ENCODE results near the gene MYRIP. TPM values are rescaled to one million over a fixed set of nuclear protein-coding genes. Genes with fewer than 3 reads are reported as not detected.

MYRIP gene
- total RNA-seq, 2 donors from 2014 or later: 6.3 to 8.7 TPM

GRCh38 chr3:40055956-40056355, 246.5 kb downstream of the MYRIP start:
- no peak for DNase-seq
- H3K9ac ChIP-seq (ENCODE audit: low read depth in 2 of 2, low read length in 2 of 2): no peak overlapping the region
- TF ChIP-seq CTCF (IDR thresholded peaks at IDR 0.05): no peak

GRCh38 chr3:40057077-40057476, 247.7 kb downstream of the MYRIP start:
- DNase-seq: no peak
- TF ChIP-seq CTCF (IDR thresholded peaks at IDR 0.05): no peak

More at GRCh38 chr3:40055956-40056355, 246.5 kb downstream of the MYRIP start:
- no peaks in the 10 kb centered on the region for H3K4me1 ChIP-seq
- H3K27ac ChIP-seq: no peak overlapping the region
- intact Hi-C loops (cut with DNase I): no loop called here
- no peak overlapping the region for H3K4me3 ChIP-seq
- H3K27me3 ChIP-seq: no peaks in the 10 kb centered on the region
- H3K9me3 ChIP-seq: no peaks in the 10 kb centered on the region
- H3K36me3 ChIP-seq: no peaks in the 10 kb centered on the region

GRCh38 chr3:40057786-40058185, 248.4 kb downstream of the MYRIP start:
- DNase-seq: no peak
- no peak for TF ChIP-seq CTCF (IDR thresholded peaks at IDR 0.05)
- no peaks in the 10 kb centered on the region for H3K9me3 ChIP-seq

More at GRCh38 chr3:40057077-40057476, 247.7 kb downstream of the MYRIP start:
- intact Hi-C loops (cut with DNase I): no loop called here
- Histone ChIP-seq H3K27ac (no peak overlapping the region), H3K27me3 (no peaks in the 10 kb centered on the region), H3K9me3 (no peaks in the 10 kb centered on the region), H3K9ac (ENCODE audit: low read depth in 2 of 2, low read length in 2 of 2) (no peak overlapping the region), H3K4me3 (no peak overlapping the region), H3K36me3 (no peaks in the 10 kb centered on the region), H3K4me1 (no peaks in the 10 kb centered on the region)

GRCh38 chr3:40068636-40069035, 259.2 kb downstream of the MYRIP start:
- Histone ChIP-seq H3K27ac (no peak overlapping the region), H3K4me1 (no peaks in the 10 kb centered on the region), H3K4me3 (no peak overlapping the region), H3K27me3 (no peaks in the 10 kb centered on the region), H3K9me3 (no peaks in the 10 kb centered on the region), H3K9ac (ENCODE audit: low read depth in 2 of 2, low read length in 2 of 2) (no peak overlapping the region), H3K36me3 (no peaks in the 10 kb centered on the region)
- no peak for TF ChIP-seq CTCF (IDR thresholded peaks at IDR 0.05)
- intact Hi-C loops (cut with DNase I): no loop called here
- no peak for DNase-seq

More at GRCh38 chr3:40057786-40058185, 248.4 kb downstream of the MYRIP start:
- H3K4me1 ChIP-seq: no peaks in the 10 kb centered on the region
- H3K27me3 ChIP-seq: no peaks in the 10 kb centered on the region
- no peak overlapping the region for H3K9ac ChIP-seq (ENCODE audit: low read depth in 2 of 2, low read length in 2 of 2)
- no peak overlapping the region for H3K4me3 ChIP-seq
- intact Hi-C loops (cut with DNase I): no loop called here
- H3K36me3 ChIP-seq: no peaks in the 10 kb centered on the region
- H3K27ac ChIP-seq: no peak overlapping the region

- TF ChIP-seq CTCF (IDR thresholded peaks at IDR 0.05): no peak
- intact Hi-C loops (cut with DNase I): no loop called here
These were observed 261.4 kb downstream of the MYRIP start for GRCh38 chr3:40070816-40071215.

More at GRCh38 chr3:40070816-40071215, 261.4 kb downstream of the MYRIP start:
- no peak for DNase-seq
- Histone ChIP-seq H3K9ac (ENCODE audit: low read depth in 2 of 2, low read length in 2 of 2) (no peak overlapping the region), H3K9me3 (no peaks in the 10 kb centered on the region), H3K27ac (no peak overlapping the region), H3K27me3 (no peaks in the 10 kb centered on the region), H3K36me3 (no peaks in the 10 kb centered on the region), H3K4me3 (no peak overlapping the region), H3K4me1 (no peaks in the 10 kb centered on the region)
